GM19193 (cell line): ENCODE data around the gene CCDC50.

Experiments
- POLR2A ChIP-seq: IDR thresholded peaks from 4 replicates; pipeline ENCODE4 v1.6.1; 2011; ENCODE audit not compliant: insufficient read depth, insufficient read length; ENCODE audit errors: extremely low read depth

The CCDC50 gene, protein sequence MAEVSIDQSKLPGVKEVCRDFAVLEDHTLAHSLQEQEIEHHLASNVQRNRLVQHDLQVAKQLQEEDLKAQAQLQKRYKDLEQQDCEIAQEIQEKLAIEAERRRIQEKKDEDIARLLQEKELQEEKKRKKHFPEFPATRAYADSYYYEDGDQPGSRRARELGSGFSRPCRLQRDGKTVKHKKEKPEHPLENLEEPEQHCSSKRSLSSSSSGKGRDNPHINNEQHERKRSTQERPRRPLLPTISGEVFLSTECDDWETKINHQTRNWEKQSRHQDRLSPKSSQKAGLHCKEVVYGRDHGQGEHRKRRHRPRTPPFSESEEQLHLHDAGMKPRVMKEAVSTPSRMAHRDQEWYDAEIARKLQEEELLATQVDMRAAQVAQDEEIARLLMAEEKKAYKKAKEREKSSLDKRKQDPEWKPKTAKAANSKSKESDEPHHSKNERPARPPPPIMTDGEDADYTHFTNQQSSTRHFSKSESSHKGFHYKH

DNA sequence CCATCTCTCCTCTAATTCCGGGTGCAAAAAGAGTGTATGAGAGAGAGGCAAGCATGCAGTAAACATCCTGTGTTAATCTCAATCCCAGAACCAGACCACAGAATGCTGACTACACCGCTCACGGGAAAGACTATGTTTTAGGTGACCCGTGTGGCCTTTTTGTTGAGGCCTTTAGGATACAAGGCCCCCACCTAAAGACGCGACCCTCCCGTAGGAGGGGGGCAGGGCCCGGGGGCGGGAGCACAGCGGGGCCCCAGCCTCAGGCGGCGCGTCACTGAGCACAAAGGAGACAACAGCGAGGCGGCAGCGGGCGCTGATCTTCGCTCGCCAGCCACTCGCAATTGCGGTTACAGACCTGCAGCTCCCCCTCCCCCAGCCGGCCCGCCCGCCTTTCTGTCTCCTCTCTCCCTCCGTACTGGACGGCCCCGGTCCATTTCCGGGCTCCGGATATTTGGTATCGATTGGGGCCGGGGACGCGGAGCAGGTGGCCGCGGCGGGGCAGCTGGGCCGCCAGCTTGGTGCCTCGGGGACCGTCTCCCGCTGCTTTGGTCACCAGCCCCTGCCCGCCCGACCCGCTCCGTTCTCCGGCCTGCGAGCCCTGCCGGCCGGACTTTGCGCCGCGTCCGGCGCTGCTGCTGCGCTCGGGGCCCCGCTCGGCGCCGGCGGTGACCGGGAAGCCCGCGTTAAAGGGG is at the start of gene CCDC50:
Gene CCDC50, plus strand, starts transcription at position 433 of the 692 bp plus-strand sequence. CDS start 281 bp downstream, outside the sequence.
- TF ChIP-seq POLR2A, result peak; percentile 78

DNA sequence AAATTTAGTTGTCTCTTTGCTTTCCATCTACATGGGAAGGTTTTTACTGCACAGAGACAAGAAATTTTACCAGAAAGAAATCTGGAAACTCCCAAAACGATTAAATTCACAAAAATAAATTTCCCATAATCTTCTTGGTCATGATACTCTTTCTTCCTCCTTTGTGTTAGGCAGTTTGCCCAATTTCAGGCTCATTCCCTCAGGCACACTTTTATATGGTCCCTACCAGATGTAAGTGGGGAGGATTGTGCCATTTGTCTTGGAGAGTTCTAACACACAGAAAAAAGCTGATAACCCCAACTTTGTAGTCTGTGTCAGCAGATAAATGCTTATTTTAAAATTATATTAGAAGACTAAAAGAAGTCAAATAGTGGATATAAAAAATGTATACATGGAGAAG is 49.1 kb upstream of the CCDC50 start:
- TF ChIP-seq POLR2A, result no peak

DNA sequence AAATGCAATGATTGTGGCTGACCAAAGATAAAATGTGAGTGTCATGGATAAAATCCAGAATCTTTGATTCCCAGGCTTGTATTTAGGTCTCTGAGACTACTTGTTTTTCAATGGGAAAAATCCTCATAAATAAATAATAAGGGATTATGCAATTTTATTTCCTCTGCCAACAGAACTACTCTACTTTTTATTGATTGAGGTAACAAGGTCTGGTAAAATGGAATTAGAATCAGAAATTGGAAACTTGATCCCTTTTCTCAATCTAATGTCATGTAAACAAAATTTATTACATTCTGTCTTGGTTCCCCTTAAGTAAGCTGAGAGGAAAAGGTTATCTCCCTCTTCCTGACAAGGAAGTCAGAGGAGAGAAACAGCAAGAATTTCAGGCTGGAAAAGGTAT is 48.3 kb upstream of the CCDC50 start:
- TF ChIP-seq POLR2A, result no peak

DNA sequence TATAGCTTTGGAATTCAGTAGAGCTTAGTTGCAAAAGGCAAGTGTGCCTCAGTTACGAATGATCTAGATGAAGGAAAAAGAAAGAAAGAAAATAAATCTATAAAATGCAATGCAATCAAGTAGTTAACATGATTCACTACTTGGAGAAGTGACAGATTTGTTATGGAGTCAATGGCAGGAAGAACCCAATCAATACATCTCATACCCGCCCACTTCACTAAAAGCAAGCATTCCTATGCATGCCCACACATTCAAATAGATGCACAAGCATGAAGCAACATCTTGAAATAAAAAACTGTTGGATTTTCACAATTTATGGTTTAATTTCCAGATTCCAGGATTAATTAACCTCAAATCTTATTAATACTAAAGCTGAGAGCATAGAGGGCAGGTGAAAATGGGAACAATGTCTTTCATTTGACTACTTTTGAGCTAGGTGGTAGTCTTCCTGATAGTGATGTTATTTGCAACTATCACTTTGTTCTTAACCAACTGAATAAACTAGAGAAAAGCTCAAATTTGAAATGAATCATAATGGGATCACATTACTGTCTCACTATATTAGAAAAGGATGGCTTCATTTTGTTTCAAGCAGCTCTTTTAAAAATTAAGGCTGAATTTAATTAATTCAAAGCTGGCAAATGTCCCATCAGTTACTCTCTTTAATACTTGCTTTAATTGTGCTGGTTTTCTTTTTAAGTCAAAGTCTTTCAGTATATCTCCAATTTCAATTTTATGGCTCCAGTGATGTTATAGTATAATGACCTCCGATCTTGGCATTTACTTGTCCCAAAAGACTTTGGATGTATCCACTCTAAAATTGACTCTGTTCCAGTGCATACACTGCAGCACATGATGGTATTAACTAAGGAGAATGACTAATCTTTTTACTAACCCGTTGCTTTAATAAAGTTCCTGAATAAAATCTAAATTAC is 46.7 kb upstream of the CCDC50 start:
- no peak for TF ChIP-seq POLR2A

DNA sequence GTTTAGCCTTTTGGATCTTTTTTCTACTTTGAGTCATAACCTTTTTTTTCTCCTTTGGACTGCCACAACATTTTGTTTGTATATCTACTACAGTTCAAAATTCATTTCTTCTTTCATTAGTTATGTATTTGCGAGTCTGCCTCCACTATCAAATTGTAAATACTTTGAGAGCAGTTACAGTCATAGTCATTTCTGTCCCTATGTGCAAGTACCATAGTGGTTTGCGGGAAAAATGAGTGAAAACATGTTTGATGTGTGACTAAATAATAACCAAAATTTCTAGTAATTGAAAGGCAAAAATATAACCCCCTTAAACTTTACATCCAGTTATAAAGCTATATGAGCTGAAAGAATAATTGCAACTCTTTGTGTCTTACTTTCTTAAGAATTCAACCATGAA is 45.8 kb upstream of the CCDC50 start:
- no peak for TF ChIP-seq POLR2A

DNA sequence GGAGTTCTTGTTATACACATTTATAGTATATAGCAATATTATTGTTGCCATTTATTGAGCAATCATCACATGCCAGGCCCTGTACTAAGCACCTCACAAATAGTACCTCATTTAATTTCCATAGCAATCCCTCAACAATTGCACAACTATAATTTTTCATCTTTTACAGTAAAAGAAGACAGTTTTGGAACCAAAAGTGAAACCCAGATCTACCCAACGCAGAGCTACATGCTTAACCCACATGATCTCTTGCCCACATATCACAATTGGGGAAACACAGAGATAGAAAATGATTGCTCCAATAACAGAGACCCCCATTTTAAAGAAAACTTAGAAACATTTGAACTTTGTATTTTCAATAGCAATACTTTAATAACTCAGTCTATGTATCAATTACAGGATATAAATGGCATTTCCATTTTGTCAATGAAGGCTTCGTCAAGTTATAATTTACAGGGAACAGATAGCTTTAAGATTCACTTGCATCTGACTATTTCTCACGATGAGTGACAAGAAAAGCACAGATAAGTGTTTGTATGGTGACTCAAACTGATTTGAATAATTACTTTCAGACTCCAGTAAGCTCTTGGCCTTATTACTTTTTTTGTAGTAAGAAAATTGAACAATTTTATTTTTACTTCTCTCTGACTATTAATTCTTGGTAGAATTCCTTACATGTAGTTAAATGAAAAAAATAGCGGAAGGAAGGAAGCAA is 38.7 kb upstream of the CCDC50 start:
- no peak for TF ChIP-seq POLR2A

DNA sequence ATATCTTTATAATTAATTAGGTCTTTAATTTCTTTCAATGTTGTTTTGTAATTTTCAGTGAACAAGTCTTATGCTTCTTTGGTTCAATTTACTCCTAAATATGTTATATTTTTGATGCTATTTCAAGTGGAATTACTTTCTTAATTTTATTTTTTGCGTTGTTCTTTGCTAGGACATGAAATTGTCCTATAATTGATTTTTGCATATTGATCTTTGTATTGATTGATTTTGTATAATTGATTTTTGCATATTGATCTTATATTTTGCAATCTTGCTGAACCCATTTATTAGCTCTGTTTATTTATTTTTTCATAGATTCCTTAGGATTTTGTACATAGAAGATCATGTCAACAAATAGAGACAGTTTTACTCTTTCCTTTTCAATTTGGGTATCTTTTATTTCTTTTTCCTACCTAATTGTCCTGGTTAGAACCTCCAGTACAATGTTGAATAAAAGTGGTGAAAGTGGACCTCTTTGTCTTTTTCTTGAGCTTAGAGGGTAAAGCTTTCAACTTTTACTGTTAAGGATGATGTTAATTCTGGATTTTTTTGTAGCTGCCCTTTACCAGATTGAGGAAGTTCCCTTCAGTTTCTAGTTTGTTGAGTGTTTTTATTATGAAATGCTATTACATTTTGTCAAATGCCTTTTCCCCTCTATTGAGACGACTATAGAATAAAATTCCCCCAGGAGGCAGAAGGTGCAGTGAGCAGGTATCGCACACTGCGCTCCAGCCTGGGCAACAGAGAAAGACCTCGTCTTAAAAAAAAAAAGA is 36.8 kb upstream of the CCDC50 start:
- no peak for TF ChIP-seq POLR2A

DNA sequence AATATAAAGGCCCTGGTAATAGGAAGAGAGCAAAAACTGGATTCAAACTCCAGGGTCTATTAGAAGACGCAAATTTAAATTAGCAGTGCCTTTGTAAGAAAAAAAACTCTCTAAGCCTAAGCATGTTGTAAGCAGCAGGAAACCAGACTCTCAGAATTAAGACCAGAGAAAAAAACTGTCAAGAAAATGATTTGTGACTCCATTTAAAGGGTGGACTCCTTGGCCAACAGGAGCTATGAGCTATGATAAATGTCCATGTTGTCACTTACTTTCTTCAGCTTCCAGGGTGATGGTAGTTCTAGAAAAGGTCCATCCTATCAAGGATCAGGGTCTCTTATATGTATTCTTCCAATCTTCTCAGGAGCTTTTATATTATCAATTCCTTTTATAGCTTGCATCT is 34.9 kb upstream of the CCDC50 start:
- TF ChIP-seq POLR2A, result no peak

DNA sequence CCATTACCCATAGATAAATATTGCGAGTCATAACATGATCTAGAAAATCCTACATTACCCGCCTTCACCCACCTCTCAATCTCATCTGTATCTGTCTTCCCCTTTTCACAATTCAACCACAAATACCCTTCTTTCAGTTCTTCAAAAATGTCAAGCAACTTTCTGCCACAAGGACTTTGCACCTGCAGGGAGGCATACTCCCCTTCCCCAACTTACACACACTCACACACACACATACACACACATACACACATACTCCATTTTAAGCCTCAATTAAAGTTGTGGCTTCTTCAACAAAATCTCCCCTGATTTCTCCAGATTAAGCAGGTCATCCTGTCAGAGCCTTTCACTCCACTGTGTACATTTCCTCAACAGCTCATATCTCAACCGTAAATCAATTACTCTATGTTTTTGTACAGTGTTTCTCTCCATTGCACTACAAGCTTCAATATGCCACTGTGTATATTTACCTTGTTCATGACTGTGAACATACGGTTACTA is 33.1 kb upstream of the CCDC50 start:
- TF ChIP-seq POLR2A, result no peak

DNA sequence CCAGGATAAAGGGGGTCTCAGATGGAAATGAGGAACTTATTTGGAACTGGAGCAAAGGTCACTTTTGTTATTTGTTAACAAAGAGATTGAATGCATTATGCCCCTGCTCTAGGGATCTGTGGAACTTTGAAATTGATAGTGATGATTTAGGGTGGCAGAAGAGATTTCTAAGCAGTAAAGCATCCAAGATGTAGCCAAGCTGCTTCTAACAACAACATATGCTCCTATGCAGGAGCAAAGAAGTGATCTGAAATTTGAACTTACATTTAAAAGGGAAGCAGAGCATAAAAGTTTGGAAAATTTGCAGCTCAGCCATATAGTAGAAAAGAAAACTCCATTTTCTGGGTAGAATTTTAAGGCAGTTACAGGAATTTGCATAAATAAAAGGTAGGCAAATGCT is 30.3 kb upstream of the CCDC50 start:
- no peak for TF ChIP-seq POLR2A

DNA sequence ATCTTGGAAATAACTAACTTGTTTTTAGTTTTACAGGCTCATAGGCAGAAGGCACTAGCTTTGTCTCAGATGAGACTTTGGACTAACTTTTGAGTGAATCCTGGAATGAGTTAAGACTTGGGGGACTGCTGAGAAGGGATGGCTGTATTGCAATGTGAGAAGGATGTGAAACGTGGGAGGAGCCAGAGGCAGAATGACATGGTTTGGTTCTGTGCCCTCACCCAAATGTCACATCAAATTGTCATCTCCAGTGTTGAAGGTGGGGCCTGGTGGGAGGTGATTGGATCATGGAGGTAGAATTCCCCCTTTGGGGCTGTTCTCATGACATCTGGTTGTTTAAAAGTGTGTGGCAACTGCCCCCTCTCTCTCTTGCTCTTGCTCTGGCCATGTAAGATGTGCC is 28.8 kb upstream of the CCDC50 start:
- TF ChIP-seq POLR2A, result no peak

DNA sequence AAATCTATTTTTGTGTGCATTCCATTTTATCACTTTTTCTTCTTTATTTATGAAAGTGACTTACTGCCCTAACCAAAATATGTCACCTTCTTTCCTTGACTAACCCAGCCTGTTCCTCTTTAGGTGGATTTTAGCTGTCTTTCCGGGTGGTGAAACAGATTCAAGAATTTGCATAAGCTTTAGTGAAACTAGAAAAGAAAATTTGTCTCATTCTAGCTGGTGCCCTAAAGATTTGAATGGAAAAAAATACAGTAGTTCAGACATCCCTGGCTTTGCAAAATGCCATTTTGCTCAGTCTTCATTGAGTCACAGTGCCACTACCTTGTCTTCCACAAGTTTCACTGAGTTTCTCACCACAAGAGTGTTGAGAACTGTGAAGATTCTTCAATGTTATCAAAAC is 28.2 kb upstream of the CCDC50 start:
- no peak for TF ChIP-seq POLR2A

DNA sequence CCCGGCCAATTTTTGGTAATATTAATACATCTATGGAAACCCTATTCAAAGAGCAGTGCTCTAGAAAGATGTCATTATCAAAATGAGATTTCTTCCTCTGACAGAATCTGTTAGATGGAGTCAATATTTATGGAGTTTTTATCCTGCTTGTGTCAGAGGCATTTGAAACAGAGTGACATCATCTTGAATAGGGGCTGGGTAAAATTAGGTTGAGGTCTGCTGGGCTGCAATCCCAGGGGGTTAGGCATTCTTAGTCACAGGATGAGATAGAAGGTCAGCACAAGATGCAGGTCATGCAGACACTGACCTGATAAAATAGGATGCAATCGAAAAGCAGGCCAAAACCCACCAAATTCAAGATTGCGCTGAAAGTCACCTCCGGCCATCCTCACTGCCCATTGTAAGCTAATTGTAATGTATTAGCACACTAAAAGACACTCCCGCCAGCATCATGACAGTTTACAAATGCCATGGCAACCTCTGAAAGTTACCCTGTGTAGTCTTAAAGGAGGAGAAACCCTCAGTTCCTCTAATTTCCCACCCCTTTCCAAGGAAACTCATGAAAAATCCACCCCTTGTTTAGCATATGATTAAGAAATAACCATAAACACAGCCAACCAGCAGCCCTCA is 27.3 kb upstream of the CCDC50 start:
- TF ChIP-seq POLR2A, result no peak
